Smooth muscle cell (in vitro differentiated cells): ENCODE measurements around the gene INF2. TPM values are rescaled to one million over a fixed set of nuclear protein-coding genes. Genes with fewer than 3 reads are reported as not detected.

Source experiments
- DNase-seq: peaks from one replicate; lab custom pipeline; 2025; ENCODE audit not compliant: unreplicated experiment; lab: John Stamatoyannopoulos, UW
- H2AFZ ChIP-seq: fragments of 200-600 bp; sonication (generic); 2 replicates; pipeline ENCODE4 v1.6.0; 2016; ENCODE audit warnings: antibody characterized with exemption, low read depth, mild to moderate bottlenecking
- H3F3A ChIP-seq: fragments of 200-600 bp; sonication (generic); 2 replicates; pipeline ENCODE4 v1.6.0; 2017; ENCODE audit warnings: antibody characterized with exemption, low read depth
- H3K27ac ChIP-seq: fragments of 200-600 bp; sonication (generic); 2 replicates; pipeline ENCODE4 v1.5.1; 2016; ENCODE audit warnings: low read depth, mild to moderate bottlenecking
- H3K27me3 ChIP-seq: fragments of 200-600 bp; sonication (generic); 2 replicates; pipeline ENCODE4 v1.6.1; 2016; ENCODE audit warnings: low read depth, mild to moderate bottlenecking
- H3K36me3 ChIP-seq: fragments of 200-600 bp; sonication (generic); 2 replicates; pipeline ENCODE4 v1.5.1; 2016; ENCODE audit warnings: low read depth
- H3K4me1 ChIP-seq: fragments of 200-600 bp; sonication (generic); 2 replicates; pipeline ENCODE4 v1.5.1; 2016; ENCODE audit warnings: low read depth
- H3K4me2 ChIP-seq: fragments of 200-600 bp; sonication (generic); 2 replicates; pipeline ENCODE4 v1.6.0; 2016; ENCODE audit warnings: mild to moderate bottlenecking
- H3K4me3 ChIP-seq: fragments of 200-600 bp; sonication (generic); 2 replicates; pipeline ENCODE4 v1.5.1; 2016; ENCODE audit warnings: mild to moderate bottlenecking
- H3K79me2 ChIP-seq: fragments of 200-600 bp; sonication (generic); 2 replicates; pipeline ENCODE4 v1.6.0; 2016; ENCODE audit warnings: low read depth, mild to moderate bottlenecking
- H3K9ac ChIP-seq: fragments of 200-600 bp; sonication (generic); 2 replicates; pipeline ENCODE4 v1.6.0; 2016; ENCODE audit warnings: low read depth
- H3K9me3 ChIP-seq: fragments of 200-600 bp; sonication (generic); replicated peaks from 2 replicates; pipeline ENCODE4 v1.5.1; 2016; ENCODE audit warnings: low read depth
- H4K20me1 ChIP-seq: fragments of 200-600 bp; sonication (generic); 2 replicates; pipeline ENCODE4 v1.6.0; 2016; ENCODE audit warnings: low read depth
- WGBS: methylation state at CpG from one replicate; pipeline ENCODE4 v1.1.7; 2016; ENCODE audit warnings: low lambda C conversion rate; 5-methylcytosine and 5-hydroxymethylcytosine counted together
- polyA plus RNA-seq: library from polyadenylated mRNA; unstranded; fragments of >200 nt; fragmentation: Nextera tagmentation; extraction: Ambion mirVana; gene quantifications from 2 replicates; pipeline ENCODE4 v1.2.1, GENCODE V29; 2016
- total RNA-seq: library from RNA; depleted of rRNA; stranded (reverse); fragments of >200 nt; gene quantifications from 2 replicates; pipeline ENCODE4 v1.2.3, GENCODE V29; 2014
- TF ChIP-seq, protein P1 (sequence below): fragments of 200-600 bp; sonication (generic); IDR thresholded peaks from 2 replicates; pipeline ENCODE4 v1.5.1; 2017; ENCODE audit warnings: borderline replicate concordance, mild to moderate bottlenecking, antibody characterized with exemption; ENCODE audit not compliant: insufficient read depth, poor library complexity, severe bottlenecking

Gene INF2
- total and polyA plus RNA-seq, 2 experiments from 2014 or later: 19.9 to 29.8 TPM

DNA sequence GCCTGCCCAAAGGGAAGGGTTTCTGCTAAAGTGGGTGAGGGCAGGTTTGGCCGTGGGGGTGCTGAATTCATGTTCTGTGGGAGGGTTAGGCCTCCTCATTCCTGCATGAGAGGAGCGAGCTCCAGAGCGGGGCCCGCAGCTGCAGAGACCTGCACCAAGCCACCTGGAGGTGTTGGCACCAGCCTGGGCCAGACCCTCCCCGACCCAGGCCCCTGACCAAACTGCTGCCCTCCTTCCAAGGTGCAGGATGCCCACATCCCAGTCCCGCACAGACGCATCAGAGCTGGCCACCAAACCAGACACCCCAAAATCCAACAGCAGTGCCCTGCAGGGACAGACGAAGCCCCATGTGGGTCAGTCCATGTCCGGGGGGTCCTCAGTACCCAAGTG lies 45.2 kb downstream of the INF2 start:
- WGBS: 96% methylated on average over 9 of the region's 9 CpGs
- Histone ChIP-seq H2AFZ (no peak overlapping the region), H3K27me3 (no peaks in the 10 kb centered on the region), H3K36me3 (no peaks in the 10 kb centered on the region), H3K4me1 (no peaks in the 10 kb centered on the region), H3K9ac (no peak overlapping the region), H3K4me2 (no peak overlapping the region), H3K79me2 (no peaks in the 10 kb centered on the region), H3F3A (no peaks in the 10 kb centered on the region), H3K27ac (no peak overlapping the region), H3K9me3 (no peaks in the 10 kb centered on the region), H4K20me1 (no peaks in the 10 kb centered on the region), H3K4me3 (no peak overlapping the region)
- no peak for DNase-seq
- TF ChIP-seq, protein P1, sequence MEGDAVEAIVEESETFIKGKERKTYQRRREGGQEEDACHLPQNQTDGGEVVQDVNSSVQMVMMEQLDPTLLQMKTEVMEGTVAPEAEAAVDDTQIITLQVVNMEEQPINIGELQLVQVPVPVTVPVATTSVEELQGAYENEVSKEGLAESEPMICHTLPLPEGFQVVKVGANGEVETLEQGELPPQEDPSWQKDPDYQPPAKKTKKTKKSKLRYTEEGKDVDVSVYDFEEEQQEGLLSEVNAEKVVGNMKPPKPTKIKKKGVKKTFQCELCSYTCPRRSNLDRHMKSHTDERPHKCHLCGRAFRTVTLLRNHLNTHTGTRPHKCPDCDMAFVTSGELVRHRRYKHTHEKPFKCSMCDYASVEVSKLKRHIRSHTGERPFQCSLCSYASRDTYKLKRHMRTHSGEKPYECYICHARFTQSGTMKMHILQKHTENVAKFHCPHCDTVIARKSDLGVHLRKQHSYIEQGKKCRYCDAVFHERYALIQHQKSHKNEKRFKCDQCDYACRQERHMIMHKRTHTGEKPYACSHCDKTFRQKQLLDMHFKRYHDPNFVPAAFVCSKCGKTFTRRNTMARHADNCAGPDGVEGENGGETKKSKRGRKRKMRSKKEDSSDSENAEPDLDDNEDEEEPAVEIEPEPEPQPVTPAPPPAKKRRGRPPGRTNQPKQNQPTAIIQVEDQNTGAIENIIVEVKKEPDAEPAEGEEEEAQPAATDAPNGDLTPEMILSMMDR: no peak

DNA sequence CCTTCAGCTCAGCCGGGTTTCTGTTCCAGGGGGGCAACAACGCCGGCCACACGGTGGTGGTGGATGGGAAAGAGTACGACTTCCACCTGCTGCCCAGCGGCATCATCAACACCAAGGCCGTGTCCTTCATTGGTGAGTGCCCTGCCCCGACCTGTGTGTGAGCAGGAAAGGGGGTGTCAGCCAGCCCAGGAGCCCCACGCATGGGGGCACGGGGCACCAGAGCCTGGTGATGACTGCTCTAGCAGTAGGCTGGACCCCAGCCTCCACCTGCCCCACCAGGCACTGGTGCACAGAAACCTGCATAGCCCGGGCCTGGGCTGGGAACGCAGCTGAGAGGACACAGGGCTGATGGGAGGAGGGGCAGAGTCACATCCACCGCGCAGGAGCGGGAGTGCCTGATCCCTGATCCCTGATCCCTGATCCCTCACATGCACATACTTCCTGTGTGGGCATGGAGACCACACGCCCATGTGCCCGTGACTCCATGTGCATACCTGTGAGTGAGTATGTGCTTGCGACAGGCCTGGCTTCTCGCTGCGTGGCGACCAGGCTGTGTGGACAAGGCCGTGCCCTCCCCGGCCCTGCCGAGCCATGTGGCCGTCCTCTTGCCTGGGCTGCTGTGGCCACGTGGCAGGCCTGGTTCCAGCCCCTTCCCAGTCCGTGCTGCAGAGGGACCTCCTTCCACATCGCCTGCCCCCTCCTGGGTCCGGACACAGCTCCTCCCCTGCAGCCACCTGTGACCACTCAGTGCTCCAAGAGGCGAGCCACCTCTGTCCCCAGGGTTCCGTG lies 45.8 kb downstream of the INF2 start:
- TF ChIP-seq, protein P1: no peak
- Histone ChIP-seq H2AFZ (no peak overlapping the region), H3K27ac (no peak overlapping the region)

GRCh38 chr14:104735830-104736642 lies 46.6 kb downstream of the INF2 start:
- WGBS: 51% methylated on average over 24 of the region's 26 CpGs
- no peak overlapping the region for H2AFZ ChIP-seq
- no peak overlapping the region for H3K4me3 ChIP-seq
- peak overlapping the region; percentile 14 for H3K4me2 ChIP-seq
- peak overlapping the region; percentile 44 for H3K27ac ChIP-seq
- no peaks in the 10 kb centered on the region for H3K4me1 ChIP-seq
- no peaks in the 10 kb centered on the region for H3K9me3 ChIP-seq
- no peaks in the 10 kb centered on the region for H3F3A ChIP-seq
- H3K9ac ChIP-seq: no peak overlapping the region
- no peak for DNase-seq
- H4K20me1 ChIP-seq: no peaks in the 10 kb centered on the region
- no peaks in the 10 kb centered on the region for H3K79me2 ChIP-seq
- no peaks in the 10 kb centered on the region for H3K27me3 ChIP-seq
- TF ChIP-seq, protein P1: no peak
- no peaks in the 10 kb centered on the region for H3K36me3 ChIP-seq

More for the DNA sequence above, 45.8 kb downstream of the INF2 start:
- H3K9ac ChIP-seq: no peak overlapping the region
- 88% methylated on average over 29 of the region's 31 CpGs for WGBS
- no peaks in the 10 kb centered on the region for H3K79me2 ChIP-seq
- no peaks in the 10 kb centered on the region for H3K36me3 ChIP-seq
- no peak for DNase-seq
- H4K20me1 ChIP-seq: no peaks in the 10 kb centered on the region
- no peak overlapping the region for H3K4me3 ChIP-seq
- no peaks in the 10 kb centered on the region for H3K27me3 ChIP-seq
- H3K4me2 ChIP-seq: peak overlapping the region; percentile 14
- H3K9me3 ChIP-seq: no peaks in the 10 kb centered on the region
- no peaks in the 10 kb centered on the region for H3F3A ChIP-seq
- H3K4me1 ChIP-seq: no peaks in the 10 kb centered on the region
